Posterior vena cava (tissue), 2 donors: Measurements from ENCODE around the gene CACNA1B. TPM values are rescaled to one million over a fixed set of nuclear protein-coding genes. Genes with fewer than 3 reads are reported as not detected.
A peak's percentile ranks its signal among the peaks of the same experiment; 100 is the strongest.
"Not testable (repeated sequence)": the region's sequence is repeated elsewhere in the genome, so short reads cannot be mapped to it uniquely, and the experiment has no call there.

Experiments
- DNase-seq: peaks from one replicate; pipeline ENCODE4 v3.0.0-alpha.2; 2020; ENCODE audit warnings: low spot score
- intact Hi-C, 2 donors: fragments of 100-400 bp; cut with DNase I; formaldehyde crosslinking; loops; one replicate each; pipeline versions ENCODE4 v1.14.1 to v1.14.2; 2022 to 2023
- total RNA-seq, 2 donors: library from RNA; stranded (reverse); fragmentation: NEBNext Ultra II Directional; extraction: Animal tissue kit (Norgen Biotek cat#: 25700); gene quantifications; one replicate each; pipeline ENCODE4 v1.2.1, GENCODE V29; 2021
- donor health status: DM: yes; HTN: yes; CAD: no.
- donor health status: DM: yes; HTN: yes; CAD: no.

CACNA1B gene
- total RNA-seq, 2 donors from 2014 or later: 0.09 to 0.10 TPM

DNA sequence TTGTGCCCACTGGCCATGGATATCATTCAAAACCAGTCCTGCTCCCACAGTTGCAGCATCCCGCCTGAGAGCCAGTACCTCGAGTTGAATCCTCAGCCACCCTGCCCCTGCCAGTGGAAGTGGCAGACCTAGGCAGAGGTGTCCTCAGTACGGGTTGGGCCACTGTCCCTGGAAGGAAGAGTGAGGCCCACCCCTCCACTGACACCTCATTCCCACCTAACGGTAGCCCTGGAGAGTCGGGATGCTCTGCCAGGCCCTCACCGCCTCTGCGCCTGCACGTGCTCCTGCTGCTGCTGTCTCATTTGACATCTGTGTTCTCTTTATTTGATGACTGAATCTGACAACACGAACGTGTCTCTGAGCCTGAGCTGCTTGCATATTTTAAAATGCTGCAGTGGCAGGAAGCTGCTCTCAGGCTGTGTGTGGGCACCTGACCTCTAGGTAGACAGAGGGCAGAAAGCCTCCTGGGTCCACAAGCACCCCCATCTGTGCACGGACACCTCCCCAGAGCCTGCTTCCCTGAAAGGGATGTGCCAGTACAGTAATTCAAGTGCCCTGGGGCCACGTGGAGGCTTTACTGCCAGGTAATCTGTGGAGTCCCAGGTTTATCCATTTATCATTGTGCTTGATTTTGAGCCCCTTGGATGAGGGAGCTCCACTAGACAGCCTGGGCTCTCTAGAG, 194.7 kb downstream of the CACNA1B start:
- DNase-seq: peak; percentile 51
- intact Hi-C loops: no loop called here

DNA sequence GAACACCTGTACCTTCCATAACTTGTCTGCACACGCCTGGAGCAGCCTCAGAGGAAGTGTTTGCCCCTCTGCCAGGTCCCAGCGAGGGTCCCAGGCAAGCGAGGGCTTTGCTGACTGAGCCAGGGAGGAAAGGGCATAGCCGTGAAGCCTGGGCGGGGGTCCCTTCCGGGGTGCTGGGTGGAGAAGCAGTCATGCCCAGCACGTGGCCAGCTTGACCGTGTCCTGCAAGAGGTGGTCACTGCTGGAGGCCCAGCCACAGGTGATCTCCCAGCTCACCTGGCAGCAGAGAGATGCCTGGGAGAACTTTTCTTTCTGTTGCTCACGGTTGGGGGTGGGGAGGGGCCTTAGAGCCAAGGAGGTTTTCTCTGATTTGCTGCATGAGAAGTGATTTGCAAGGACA, 195.3 kb downstream of the CACNA1B start:
- peak; percentile 69 for DNase-seq
- intact Hi-C loops: no loop called here

DNA sequence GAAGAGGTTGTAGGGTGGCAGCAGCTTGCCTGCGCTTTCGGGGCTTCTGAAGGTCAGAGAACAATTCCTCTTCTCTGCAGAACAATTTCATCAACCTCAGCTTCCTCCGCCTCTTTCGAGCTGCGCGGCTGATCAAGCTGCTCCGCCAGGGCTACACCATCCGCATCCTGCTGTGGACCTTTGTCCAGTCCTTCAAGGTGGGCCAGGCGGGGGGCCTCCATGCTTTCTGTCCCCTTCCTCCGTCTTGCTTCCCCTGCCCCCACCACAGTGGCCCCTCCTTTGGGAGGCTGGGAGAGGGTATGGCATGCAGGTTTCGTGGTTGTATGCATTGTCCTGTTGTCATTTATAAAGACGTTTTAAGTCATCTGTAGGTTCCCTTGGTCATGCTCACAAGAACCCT, 195.8 kb downstream of the CACNA1B start:
- intact Hi-C loops: no loop called here
- peak; percentile 56 for DNase-seq

DNA sequence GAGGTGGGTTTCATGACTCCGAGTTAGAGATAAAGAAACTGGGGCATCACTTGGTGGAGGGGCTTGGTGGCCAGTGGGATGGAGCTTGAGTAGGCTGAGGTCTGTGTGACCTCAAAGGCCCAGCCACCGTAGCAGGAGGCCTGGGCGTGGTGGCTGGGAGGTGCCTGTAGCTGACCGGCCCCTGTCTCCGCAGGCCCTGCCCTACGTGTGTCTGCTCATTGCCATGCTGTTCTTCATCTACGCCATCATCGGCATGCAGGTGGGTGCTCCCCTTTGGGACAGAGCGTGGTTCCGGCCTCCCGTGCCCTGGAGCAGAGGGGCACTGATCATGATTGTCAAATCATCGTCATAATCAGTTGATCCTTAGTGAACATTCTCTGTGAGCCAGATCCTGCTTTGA, 196.2 kb downstream of the CACNA1B start:
- peak; percentile 69 for DNase-seq
- intact Hi-C loops: no loop called here

DNA sequence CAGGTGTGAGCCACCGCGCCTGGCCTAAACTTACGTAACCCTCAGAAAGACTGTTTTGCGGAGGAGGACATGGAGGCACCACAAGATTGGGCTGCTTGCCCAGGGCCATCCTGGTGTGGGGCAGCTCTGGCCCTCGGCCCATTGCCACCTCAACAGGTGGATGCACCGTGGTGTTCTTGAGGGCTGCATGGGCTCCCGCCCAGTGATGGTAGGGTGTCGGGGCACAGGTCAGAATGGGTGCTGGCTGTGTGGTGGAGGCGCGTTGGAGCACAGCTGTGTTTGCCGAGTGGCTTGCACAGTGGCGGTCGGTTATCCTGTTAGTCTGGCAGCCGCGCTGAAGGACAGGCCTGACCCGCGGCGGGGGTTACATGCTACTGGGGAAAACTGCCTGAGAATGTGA, 196.9 kb downstream of the CACNA1B start:
- DNase-seq: peak; percentile 75
- intact Hi-C loops: no loop called here

DNA sequence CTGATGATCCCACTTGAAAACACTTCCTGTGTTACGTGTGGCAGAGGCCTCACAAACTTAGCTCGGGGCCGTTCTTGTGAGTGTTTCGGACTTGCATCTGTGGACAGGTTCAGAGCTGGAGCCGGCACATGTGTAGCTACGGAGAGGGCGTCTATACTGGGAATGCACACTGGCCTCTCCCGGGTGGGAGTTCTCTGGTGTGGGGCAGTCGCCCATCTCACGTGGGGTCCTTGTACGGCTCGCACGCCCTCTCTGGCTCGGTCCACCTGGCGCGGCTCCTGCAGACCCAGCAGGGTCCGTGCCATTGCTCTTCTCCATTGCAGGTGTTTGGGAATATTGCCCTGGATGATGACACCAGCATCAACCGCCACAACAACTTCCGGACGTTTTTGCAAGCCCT, 197.9 kb downstream of the CACNA1B start:
- peak; percentile 19 for DNase-seq
- intact Hi-C loops: no loop called here

DNA sequence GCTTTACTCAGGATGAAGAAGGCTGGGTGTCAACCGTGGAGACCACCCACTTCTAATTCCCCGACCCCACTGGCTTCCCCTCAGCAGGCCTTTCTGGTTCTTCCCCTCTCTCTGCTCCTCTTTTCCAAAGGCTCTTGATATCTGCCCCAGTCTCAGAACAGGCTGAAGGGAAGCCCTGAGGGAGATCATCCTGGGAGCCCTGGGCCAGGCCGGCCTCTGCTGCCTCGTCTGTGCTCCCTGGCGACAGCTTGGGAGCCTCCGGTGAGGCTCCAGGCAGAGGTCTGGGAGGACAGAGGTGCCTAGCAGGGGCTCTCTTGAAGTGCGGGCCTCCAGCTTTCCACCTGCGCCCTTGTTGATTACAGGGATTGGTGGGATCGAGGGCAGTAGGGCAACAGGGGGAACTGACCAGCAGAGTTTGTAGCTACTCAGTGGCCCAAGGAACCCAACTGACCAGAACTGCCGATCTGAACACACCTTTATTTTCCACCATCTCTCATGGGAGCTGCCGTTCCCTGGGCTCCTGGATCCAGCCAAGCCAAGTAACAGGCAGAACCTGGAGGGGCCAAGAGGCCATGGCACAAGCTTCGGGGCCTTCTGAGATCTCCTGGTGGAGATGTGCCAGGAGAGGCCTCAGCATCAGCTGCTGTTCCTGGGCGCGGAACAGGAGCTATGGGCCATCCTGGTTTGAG, 198.5 kb downstream of the CACNA1B start:
- intact Hi-C loops: no loop called here
- peak; percentile 64 for DNase-seq

DNA sequence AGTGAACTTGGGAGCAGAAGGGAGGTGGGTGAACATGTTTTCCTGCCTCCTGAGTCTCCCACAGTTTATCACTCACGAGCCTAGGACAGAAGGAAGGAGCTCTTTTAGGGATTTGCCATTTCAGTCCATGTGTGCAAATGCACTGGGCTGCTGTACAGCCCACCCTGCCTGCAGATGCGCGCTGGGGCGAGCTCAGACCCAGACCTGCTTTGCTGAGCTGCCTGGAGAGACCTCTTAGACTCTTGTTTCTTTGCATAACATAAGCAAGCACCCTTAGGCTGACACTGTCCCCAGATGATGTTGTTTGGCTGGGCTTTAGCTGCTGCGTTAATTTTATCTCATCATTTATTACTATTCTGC, 199.0 kb downstream of the CACNA1B start:
- DNase-seq: peak; percentile 15

DNA sequence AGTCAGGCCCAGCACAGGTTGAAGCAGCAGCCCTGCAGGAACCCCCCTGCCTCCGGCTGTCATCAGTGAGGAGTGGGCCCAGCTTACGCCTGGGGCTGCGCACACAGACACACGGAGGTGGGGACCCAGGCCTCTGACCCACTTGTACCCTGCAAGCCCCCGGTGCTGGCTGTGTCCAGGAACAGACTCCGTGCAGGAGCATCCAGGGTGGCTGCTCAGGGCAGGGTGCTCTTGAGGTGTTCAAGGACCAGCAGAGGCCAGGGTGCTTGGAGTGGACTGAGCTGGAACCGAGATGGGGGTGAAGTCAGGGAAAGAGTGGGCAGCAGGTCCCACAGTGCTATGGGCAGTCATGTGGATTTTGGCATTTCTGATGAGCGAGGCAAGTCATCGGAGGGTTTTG, 199.5 kb downstream of the CACNA1B start:
- peak; percentile 66 for DNase-seq
- intact Hi-C loops: no loop called here

More for the DNA sequence above, 199.0 kb downstream of the CACNA1B start:
- intact Hi-C loops: no loop called here

DNA sequence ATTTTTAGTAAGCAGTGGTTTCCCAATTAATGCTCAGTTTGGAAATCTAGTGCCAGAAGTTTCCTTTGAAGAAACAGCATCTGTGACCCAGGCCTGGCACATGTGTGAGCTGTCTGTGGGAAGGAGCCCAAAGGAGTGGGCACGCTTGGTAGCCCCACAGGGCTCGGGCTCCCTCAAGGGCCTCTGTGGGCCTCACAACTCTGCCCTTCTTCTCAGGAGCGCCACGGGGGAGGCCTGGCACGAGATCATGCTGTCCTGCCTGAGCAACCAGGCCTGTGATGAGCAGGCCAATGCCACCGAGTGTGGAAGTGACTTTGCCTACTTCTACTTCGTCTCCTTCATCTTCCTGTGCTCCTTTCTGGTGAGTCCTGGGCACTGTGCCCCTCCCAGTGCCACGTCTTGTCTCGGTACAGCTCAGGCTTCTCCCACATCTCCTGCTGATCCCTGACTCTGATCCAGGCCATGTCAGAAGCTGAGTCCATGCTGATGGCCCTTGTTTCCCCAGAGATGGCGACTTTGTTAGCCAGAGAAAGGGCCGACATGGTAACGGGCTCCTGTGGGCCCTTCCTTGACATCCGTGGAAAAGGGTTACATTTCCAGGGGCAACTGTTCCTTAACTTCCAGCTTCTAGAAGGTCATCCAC, 200.4 kb downstream of the CACNA1B start:
- intact Hi-C loops: no loop called here
- DNase-seq: peak; percentile 64

DNA sequence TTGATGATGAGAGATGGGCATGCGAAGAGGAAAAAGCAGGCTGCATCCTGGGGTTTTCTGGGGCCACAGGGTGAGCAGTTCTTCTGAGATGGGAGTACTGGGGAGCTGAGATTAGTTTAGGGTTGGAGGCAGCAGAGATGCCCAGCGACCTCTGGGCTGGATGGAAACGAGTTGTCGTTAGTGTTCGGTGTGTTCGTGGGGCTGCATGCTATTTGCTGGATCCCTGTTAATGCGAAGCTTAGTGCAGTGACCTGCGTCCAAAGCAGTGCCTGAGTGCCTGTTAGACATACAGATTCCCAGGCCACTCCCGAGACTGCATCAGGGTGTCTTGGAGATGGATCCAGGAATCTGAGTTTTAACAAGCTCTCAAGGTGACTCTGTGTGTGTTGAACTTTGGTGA, 201.3 kb downstream of the CACNA1B start:
- intact Hi-C loops: no loop called here
- DNase-seq: peak; percentile 43

DNA sequence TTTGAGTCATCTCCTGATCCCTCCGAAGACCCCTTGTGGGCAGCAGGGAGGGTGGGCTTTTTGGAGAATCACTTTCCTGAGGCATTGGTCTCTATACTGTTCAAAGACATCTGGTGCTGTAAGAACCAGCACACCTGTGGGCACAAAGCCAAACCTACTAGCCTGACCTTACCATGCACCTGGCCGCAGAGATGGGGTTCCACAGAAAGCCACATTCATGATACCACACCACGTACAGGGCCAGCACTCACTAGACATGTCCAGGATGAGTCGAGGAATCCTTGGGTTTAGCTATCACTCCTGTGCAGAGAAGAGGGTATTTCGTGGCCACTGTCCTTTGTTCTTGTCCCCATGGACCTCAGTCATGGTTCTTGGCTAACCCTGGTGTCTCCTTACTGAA, 203.4 kb downstream of the CACNA1B start:
- intact Hi-C loops: no loop called here
- peak; percentile 35 for DNase-seq

DNA sequence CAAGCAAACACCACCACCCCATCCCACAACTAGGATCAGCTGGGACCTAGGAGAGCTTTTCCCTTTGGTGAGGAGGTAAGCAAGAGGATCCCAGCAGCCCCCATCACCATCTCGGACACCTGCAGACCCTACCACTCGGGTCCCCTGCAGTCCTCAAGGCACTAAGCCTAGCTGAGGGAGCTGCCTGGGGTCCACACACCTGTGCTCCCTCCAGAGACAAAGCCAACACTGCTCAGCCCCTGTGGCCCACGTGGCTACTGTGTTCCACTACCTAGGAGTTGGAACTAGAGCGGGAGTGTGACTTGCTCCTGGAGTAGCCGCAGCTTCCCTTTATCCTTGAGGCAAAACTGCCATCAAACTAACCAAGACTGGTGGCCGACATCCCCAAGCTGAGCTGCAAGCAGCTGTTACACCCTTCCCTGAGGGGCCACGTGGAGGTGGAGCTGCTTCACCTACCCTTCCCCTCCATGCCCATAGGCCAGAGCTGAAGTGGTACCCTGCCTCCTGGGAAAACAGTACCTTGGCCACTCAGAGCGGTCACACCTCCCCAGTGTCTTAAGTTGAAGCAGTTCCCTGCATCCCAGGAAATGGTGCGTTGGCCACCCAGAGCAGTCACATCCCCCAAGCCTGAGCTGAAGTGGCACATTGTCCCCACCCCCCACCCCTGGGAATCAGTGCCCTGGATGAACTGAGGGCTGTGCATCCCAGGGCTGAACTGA, 205.5 kb downstream of the CACNA1B start:
- DNase-seq: peak; percentile 32

DNA sequence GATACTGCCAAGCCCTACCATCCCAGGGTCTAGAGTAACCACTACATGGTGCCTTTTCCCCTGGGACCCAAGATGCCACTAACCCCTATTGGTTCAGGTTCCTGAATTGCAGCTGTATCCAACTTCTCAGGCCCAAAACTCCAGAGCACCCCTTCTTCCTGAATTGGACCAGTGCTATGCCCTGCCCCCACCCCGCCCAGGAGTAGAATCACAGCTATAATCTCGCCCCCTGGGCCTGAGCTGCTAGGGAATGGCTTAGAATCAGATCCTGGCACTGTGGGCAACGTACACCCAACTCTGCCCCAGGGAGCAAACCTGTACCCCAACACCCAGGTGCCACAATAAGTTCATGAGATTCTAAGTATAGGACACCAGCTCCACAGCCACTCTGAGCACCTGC, 206.3 kb downstream of the CACNA1B start:
- DNase-seq: peak; percentile 35
- intact Hi-C loops: loop anchor here in 1 of 2 donors (2.0 kb wide), 1 partner anchor 19 kb away; no protein-coding TSS in a partner anchor

More for the DNA sequence above, 205.5 kb downstream of the CACNA1B start:
- intact Hi-C loops: loop anchor here in 1 of 2 donors (2.0 kb wide), 1 partner anchor 18 kb away; no protein-coding TSS in a partner anchor

DNA sequence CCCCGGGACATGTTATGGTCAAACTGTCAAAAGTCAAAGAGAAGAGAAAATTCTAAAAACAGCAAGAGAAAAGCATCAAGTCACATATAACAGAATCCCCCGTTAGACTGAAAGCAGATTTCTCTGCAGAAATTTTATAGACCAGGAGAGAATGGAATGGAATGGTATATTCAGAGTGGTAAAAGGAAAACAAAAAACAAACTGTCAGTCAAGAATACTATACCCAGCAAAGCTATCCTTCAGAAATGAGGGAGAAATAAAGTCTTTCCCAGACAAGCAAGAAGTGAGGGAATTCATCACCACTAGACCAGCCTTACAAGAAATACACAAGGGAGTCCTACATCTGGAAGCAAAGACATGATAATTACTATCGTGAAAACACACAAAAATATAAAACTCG, 208.0 kb downstream of the CACNA1B start:
- no peak for DNase-seq
- intact Hi-C loops: no loop called here

DNA sequence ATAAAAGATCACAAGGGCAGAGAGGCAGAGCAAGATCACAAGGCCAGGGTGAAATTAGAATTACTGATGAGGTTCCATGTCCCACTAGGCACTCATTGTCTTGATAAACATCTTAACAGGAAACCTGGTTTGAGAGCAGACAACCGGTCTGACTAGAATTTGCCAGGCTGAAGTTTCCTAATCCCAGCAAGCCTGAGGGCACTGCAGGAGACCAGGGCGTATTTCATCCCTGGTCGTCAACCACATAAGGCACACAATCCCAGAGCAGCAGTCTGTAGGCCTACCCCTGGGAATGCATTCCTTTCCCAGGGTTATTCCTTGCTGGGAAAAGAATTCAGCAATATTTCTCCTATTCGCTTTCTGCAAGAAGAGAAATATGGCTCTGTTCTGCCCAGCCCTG, 214.5 kb downstream of the CACNA1B start:
- intact Hi-C loops: not testable (repeated sequence)

DNA sequence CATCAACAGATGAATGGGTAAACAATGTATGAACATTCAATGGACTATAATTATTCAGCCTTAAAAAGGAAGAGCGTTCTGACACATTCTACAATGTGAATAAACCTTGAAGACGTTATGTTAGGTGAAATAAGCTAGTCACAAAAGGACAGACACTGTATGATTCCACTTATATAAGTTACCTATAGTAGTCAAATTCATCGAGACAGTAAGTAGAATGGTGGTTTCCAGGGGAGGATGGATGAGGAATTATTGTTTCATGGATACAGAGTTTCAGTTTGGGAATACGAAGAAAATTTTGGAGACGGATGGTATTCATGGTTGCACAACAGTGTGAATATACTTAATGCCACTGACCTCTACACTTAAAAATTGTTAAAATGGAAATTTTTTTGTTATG, 216.4 kb downstream of the CACNA1B start:
- intact Hi-C loops: no loop called here
- DNase-seq: no peak

More for the DNA sequence above, 214.5 kb downstream of the CACNA1B start:
- DNase-seq: not testable (repeated sequence)

DNA sequence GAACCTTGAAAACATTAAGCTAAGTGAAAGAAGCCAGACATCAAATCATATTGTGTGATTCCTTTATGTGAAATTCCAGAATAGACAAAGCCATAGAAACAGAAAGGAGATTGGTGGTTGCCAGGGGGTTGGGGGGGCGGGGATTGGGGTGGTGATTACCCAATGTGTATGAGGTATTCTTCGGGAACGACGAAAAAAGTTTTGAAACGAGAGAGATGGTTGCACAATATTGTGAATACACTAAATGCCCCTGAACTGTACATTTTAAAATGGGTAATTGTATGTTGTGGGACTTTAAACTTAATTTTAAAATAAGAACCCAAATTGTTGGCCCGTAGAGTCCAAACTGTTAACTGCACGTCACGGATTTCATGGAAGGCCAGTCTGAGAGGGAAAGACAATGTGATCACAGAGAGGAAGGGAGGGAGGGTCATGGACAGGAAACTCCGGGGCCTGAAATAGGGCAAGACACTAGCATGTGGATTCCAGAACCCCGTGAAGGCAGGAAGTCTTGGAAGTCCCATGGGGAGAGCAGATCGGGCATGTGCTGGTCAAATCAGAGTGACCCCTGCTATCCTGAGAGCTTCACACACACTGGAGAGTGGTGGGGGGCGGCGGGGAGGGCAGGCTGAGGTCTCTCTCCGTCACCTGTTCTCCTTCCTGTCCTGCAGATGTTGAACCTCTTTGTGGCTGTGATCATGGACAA, 218.4 kb downstream of the CACNA1B start:
- intact Hi-C loops: no loop called here
- peak; percentile 50 for DNase-seq

DNA sequence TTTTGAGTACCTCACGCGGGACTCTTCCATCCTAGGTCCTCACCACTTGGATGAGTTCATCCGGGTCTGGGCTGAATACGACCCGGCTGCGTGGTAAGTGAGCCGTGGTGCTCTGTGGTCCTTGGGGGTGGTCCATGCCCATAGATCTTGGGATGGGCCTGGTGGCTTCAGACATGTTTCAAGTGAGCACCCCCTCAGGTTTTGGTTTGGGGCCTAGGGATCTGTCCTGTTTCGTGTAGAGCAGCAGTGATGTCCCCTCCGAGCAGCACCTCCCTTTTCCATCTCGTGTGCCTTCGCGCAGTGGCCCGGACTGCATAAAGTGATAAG, 218.9 kb downstream of the CACNA1B start:
- intact Hi-C loops: no loop called here
- no peak for DNase-seq
